GM18868 (cell line): ENCODE data around the gene RND2.
A peak's percentile ranks its signal among the peaks of the same experiment; 100 is the strongest.

Source experiments
- ATAC-seq: cut with Tn5 transposase; IDR thresholded peaks from one replicate; pipeline ENCODE4 v1.9.1; 2021; ENCODE audit warnings: mild to moderate bottlenecking, moderate library complexity; ENCODE audit not compliant: unreplicated experiment

The RND2 gene

GRCh38 chr17:43003542-43004172 is 21.4 kb upstream of the RND2 start:
- no peak for ATAC-seq

- peak; percentile 78 for ATAC-seq
Measured at GRCh38 chr17:43006639-43007551, 18.1 kb upstream of the RND2 start, which contains the start of gene IFI35. IFI35 (plus strand) TSS chr17:43006784; CDS start chr17:43006948, 164 bp downstream.

GRCh38 chr17:43010667-43011308 is 14.2 kb upstream of the RND2 start:
- no peak for ATAC-seq

GRCh38 chr17:43011728-43012472 is 13.1 kb upstream of the RND2 start:
- no peak for ATAC-seq

- no peak for ATAC-seq
Measured at GRCh38 chr17:43013296-43013695, 11.7 kb upstream of the RND2 start.

- no peak for ATAC-seq
Measured at GRCh38 chr17:43014020-43014648, 10.9 kb upstream of the RND2 start.

GRCh38 chr17:43014649-43015542 is 10.1 kb upstream of the RND2 start:
- ATAC-seq, result no peak

- no peak for ATAC-seq
Measured at GRCh38 chr17:43015579-43015978, 9.5 kb upstream of the RND2 start.

- no peak for ATAC-seq
Measured at GRCh38 chr17:43016216-43016615, 8.8 kb upstream of the RND2 start.

GRCh38 chr17:43018008-43018853 is 6.8 kb upstream of the RND2 start:
- ATAC-seq, result no peak

GRCh38 chr17:43018932-43019331 is 6.1 kb upstream of the RND2 start:
- no peak for ATAC-seq

GRCh38 chr17:43019418-43019817 is 5.6 kb upstream of the RND2 start:
- ATAC-seq, result no peak

- no peak for ATAC-seq
Measured at GRCh38 chr17:43020030-43020621, 4.9 kb upstream of the RND2 start.

GRCh38 chr17:43020789-43021740 is 4.0 kb upstream of the RND2 start:
- no peak for ATAC-seq

- no peak for ATAC-seq
Measured at GRCh38 chr17:43021741-43022512, 3.1 kb upstream of the RND2 start, which contains the start of gene VAT1. VAT1 (minus strand) TSS chr17:43022385; CDS start chr17:43022322, 63 bp downstream.

GRCh38 chr17:43025290-43025657 is 243 bp downstream of the RND2 start:
- no peak for ATAC-seq
